ENCODE measurements around the gene ZXDC. TPM values are rescaled to one million over a fixed set of nuclear protein-coding genes. Genes with fewer than 3 reads are reported as not detected.

The ZXDC gene
- total and polyA plus RNA-seq, 2 donors (not counting 3 experiments of a cell fraction or from before 2014, with no cell fraction given), result 15.2 to 22.6 TPM

GRCh38 chr3:126463521-126463920 lies 12.2 kb downstream of the ZXDC start:
- H4K20me1 ChIP-seq (replicated peaks; ENCODE audit: control insufficient read depth, extremely low read depth, insufficient read depth, low read length), result no peaks in the 10 kb centered on the region
- no peaks in the 10 kb centered on the region for H3K27me3 ChIP-seq (ENCODE audit: control insufficient read depth in 2 of 2, insufficient read depth in 2 of 2, low read length in 2 of 2)
- ChIA-PET POLR2A (no interaction called here), CTCF (no interaction called here)
- H3K9me3 ChIP-seq (replicated peaks; ENCODE audit: control insufficient read depth, insufficient read depth, low read length), result no peaks in the 10 kb centered on the region
- H3K9me1 ChIP-seq (replicated peaks; ENCODE audit: control insufficient read depth, extremely low read depth, insufficient read depth, low read length), result no peaks in the 10 kb centered on the region
- H3K79me2 ChIP-seq (ENCODE audit: control insufficient read depth, insufficient read depth, low read length), result peaks cover 10% of the 10 kb centered on the region
- H2AFZ ChIP-seq (ENCODE audit: low read depth, low read length), result no peak overlapping the region
- H3K27ac ChIP-seq (ENCODE audit: insufficient read depth, low read depth, low read length), result no peak overlapping the region
- no peak for DNase-seq (ENCODE audit: low read depth, low spot score)
- FAIRE-seq, result no peak
- no peak overlapping the region for H3K4me3 ChIP-seq (replicated peaks in 1 of 3; ENCODE audit: insufficient read depth in 1 of 3, low read depth in 1 of 3, low read length in 3 of 3)
- dilution Hi-C loops (cut with MboI; ENCODE audit: extremely low pct_ligation_motif_present, low sequenced_read_pairs) (no loop called here), intact Hi-C loops (cut with micrococcal nuclease) (no loop called here)
- TF ChIP-seq GATA2 (IDR thresholded peaks at IDR 0.05; ENCODE audit: insufficient read depth, insufficient read length, low read depth, low read length), result no peak
- TF ChIP-seq JUN (IDR thresholded peaks at IDR 0.05; ENCODE audit: borderline replicate concordance, insufficient read depth, insufficient read length, low read depth), result no peak
- no peak for TF ChIP-seq MYC (IDR thresholded peaks at IDR 0.05; ENCODE audit: low read depth, low read length)
- no peak for TF ChIP-seq POLR2A (IDR thresholded peaks at IDR 0.05; ENCODE audit: low read depth, low read length)
- no peak for TF ChIP-seq MAX (IDR thresholded peaks at IDR 0.05; ENCODE audit: insufficient read depth, insufficient read length)
- no peak for TF ChIP-seq CTCF (IDR thresholded peaks at IDR 0.05; ENCODE audit: extremely low read depth in 1 of 2, insufficient read depth in 1 of 2, low read depth in 1 of 2, low read length in 2 of 2)
- no peak for TF ChIP-seq FOS (IDR thresholded peaks at IDR 0.05; ENCODE audit: borderline replicate concordance, insufficient read depth, low read length)
- TF ChIP-seq EZH2 (IDR thresholded peaks at IDR 0.05; ENCODE audit: borderline replicate concordance, low read depth, low read length, severe bottlenecking), result no peak
- TF ChIP-seq POLR2AphosphoS5 (IDR thresholded peaks at IDR 0.05; ENCODE audit: insufficient read depth, low read depth, low read length), result no peak
- no peaks in the 10 kb centered on the region for H3K4me1 ChIP-seq (ENCODE audit: control insufficient read depth, extremely low read depth, insufficient read depth, low read length)
- no peak overlapping the region for H3K9ac ChIP-seq (replicated peaks; ENCODE audit: extremely low read depth, insufficient read depth, low read length)
- BruUV-seq (replicated peaks), result no TSS peak
- peaks cover 23 to 64% of the 10 kb centered on the region in 2 experiments for H3K36me3 ChIP-seq (ENCODE audit: control insufficient read depth in 2 of 2, extremely low read depth in 1 of 2, insufficient read depth in 2 of 2, low read length in 2 of 2)
- H3K4me2 ChIP-seq (ENCODE audit: insufficient read depth, low read length), result no peak overlapping the region

All from endothelial cell of umbilical vein (primary cell).